GM12875 (cell line): ENCODE results near the gene CNTN5.

ENCODE experiments used
- H3K4me3 ChIP-seq: one replicate; pipeline ENCODE4 v1.5.1; 2011; ENCODE audit warnings: low read depth, low read length, control low read depth
- TF ChIP-seq, protein P1 (sequence below): IDR thresholded peaks from 2 replicates; pipeline ENCODE4 v1.5.1; 2011; ENCODE audit warnings: low read depth, mild to moderate bottlenecking, control low read depth, inconsistent platforms, low read length, moderate library complexity, borderline replicate concordance; ENCODE audit not compliant: insufficient read depth

CNTN5 gene

DNA sequence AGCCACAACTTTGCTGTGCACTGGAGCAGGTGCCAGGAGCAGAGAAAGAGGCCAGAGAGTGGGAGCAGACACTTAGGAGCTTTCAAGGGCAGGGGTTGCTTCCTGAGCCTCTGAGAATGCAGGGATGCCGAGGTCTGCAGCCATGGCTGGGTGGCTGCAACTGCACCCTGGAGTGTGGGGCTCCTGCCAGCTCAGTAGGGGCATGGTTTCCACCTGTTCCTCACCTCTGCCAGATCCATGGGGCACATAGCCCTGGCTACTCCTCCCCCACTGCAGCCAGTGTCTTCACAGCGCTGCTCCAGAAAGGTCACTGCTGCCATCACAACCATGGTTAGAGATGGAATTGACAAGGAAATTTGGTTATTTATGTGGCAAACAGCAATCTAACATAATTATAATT, 404.8 kb downstream of the CNTN5 start:
- TF ChIP-seq, protein P1, sequence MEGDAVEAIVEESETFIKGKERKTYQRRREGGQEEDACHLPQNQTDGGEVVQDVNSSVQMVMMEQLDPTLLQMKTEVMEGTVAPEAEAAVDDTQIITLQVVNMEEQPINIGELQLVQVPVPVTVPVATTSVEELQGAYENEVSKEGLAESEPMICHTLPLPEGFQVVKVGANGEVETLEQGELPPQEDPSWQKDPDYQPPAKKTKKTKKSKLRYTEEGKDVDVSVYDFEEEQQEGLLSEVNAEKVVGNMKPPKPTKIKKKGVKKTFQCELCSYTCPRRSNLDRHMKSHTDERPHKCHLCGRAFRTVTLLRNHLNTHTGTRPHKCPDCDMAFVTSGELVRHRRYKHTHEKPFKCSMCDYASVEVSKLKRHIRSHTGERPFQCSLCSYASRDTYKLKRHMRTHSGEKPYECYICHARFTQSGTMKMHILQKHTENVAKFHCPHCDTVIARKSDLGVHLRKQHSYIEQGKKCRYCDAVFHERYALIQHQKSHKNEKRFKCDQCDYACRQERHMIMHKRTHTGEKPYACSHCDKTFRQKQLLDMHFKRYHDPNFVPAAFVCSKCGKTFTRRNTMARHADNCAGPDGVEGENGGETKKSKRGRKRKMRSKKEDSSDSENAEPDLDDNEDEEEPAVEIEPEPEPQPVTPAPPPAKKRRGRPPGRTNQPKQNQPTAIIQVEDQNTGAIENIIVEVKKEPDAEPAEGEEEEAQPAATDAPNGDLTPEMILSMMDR: no peak
- no peak overlapping the region for H3K4me3 ChIP-seq

DNA sequence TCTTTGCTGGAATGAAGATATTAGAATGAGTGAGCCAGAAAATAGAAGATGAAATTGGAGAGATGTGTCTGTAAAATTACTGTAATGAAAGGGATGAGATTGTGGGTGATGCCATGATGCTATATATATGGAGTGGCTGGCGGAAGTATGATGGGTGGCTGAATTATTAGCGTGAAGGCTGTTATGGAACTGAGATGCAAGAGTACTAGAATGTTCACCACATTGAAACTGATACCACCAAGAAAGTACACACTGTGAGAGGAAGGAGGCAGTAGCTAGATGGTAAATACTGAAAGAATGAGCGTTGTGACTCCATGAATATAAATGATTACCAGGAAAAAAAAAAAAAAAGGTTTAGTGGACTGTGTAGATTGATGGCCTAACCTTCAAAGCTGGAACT, 411.9 kb downstream of the CNTN5 start:
- TF ChIP-seq, protein P1: no peak
- H3K4me3 ChIP-seq: no peak overlapping the region

DNA sequence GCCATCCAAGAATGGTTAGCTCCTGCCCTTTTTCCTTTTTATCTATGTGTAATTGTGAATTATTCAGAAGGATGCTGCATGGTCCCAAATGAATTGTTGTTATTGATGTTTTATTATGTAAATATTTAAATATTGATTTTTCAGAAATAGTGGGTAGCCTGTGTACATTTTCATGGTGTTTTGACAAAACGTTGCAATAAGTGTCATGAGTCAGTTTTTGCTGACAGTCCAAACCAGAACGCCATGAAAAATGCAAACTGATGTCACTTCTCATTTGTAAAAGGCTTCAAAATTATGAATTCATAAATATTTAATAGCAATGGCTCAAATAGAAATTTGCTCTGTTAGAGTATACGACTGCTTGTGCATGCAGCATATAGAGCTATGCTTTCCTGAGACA, 422.5 kb downstream of the CNTN5 start:
- TF ChIP-seq, protein P1: no peak
- no peak overlapping the region for H3K4me3 ChIP-seq

DNA sequence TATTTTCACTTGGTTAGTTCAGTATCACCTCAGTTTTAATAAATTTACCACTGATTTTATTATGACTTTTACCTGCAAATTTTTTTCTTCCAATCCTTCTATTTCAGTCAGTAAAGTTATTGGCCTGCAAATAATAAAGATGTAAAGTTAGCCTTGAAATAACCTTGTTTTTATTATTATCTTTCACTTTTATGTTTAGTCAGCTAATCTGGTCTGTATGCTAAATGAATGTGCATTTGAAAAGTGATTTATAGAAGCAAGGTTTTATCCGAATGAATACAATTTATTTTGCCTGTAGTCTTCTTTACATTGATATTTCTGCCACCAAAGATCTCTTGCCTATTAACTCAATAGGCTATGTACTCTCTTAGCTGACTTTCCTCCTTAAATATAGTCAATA, 425.7 kb downstream of the CNTN5 start:
- TF ChIP-seq, protein P1: no peak
- no peak overlapping the region for H3K4me3 ChIP-seq

DNA sequence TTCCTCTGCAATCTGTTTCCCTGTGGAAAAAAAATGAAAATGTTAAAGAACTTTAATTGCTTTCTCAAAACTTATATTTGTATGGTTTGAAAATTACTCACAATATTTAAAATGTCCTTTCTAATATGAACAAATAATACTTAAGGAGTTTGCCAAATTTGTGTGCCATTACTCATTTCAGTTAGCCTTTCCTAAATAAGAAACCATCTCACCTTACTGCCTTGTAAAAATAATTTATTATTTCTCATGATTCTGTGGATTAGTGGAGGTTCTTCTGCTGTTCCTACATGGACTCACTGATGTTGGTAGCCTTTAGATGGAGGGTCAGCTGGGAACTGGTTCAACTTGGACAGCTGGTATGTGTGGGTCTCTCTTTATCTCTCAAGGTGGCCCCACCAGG, 428.6 kb downstream of the CNTN5 start:
- TF ChIP-seq, protein P1: no peak
- no peak overlapping the region for H3K4me3 ChIP-seq

DNA sequence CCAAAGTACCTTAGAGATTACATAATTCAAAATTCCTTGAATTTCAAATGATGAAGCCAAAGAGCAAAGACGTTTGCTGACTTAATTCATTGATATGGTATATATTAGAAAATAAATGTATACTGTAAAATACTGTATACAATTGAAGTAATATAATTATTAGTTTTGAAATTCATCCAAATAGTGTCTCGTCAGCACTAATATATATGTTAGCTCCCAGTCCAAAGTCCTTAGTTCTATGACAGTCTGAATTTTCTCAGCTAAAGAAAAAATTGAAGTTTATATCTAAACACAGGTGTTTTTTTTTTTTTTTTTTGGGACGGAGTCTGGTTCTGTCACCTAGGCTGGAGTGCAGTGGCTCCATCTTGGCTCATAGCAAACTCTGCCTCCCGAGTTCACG, 431.3 kb downstream of the CNTN5 start:
- TF ChIP-seq, protein P1: no peak
- no peak overlapping the region for H3K4me3 ChIP-seq

DNA sequence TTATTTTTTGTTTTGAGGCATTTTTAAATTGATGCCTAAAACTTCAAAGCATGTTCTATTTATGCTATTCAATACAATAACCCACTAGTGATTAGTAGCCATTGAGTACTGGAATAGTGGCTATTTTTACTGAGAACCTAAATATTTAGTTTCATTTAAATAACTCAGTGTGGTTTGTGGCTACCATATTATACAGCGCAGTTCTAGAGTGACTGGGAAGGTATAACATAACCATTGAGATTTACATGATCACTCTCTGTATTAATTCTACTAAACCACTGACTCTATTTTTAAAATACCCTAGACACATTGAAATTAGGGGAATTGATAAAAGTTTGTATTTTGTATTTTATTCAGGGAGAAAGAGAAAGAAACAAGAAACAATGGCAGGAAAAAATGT, 441.2 kb downstream of the CNTN5 start:
- TF ChIP-seq, protein P1: no peak
- H3K4me3 ChIP-seq: no peak overlapping the region
